PC-3 (cell line): ENCODE measurements around the gene PVALEF. TPM values are rescaled to one million over a fixed set of nuclear protein-coding genes. Genes with fewer than 3 reads are reported as not detected.

Experiments used
- ATAC-seq: fragments of 200-7000 bp; cut with Tn5 transposase; 2 replicates; pipeline ENCODE4 v1.9.1; 2020; ENCODE audit warnings: mild to moderate bottlenecking, moderate library complexity
- BruUV-seq: library from RNA; stranded (reverse); fragments of 400-500 nt; replicated peaks from 2 replicates; lab custom pipeline; 2021; lab: Mats Ljungman, UMichigan
- CTCF ChIA-PET: fragments of 300-600 bp; sonication (Branson Sonifier 250); formaldehyde crosslinking; loops from one replicate; lab custom pipeline; 2022; ENCODE audit warnings: antibody characterized with exemption; lab: Charles Lee
- POLR2A ChIA-PET: fragments of 300-600 bp; sonication (Branson Sonifier 250); formaldehyde crosslinking; loops from one replicate; lab custom pipeline; 2022; ENCODE audit warnings: antibody characterized with exemption; ENCODE audit not compliant: unreplicated experiment; lab: Charles Lee
- DNase-seq: peaks from one replicate; pipeline ENCODE4 v3.0.0-alpha.2; 2015
- H2AFZ ChIP-seq: fragments of 300-600 bp; sonication (generic); 2 replicates; pipeline ENCODE4 v1.6.0; 2016; ENCODE audit warnings: antibody characterized with exemption, low read length
- H3F3A ChIP-seq: fragments of 300-600 bp; sonication (generic); one replicate; pipeline ENCODE4 v1.6.0; 2017; ENCODE audit warnings: antibody characterized with exemption, low read length, control low read depth, mild to moderate bottlenecking; ENCODE audit not compliant: unreplicated experiment
- H3K27ac ChIP-seq: fragments of 300-600 bp; sonication (generic); 2 replicates; pipeline ENCODE4 v1.5.1; 2016; ENCODE audit warnings: mild to moderate bottlenecking, low read length
- H3K27me3 ChIP-seq: fragments of 300-600 bp; sonication (generic); 2 replicates; pipeline ENCODE4 v1.6.1; 2016; ENCODE audit warnings: low read length, mixed read lengths
- H3K36me3 ChIP-seq: fragments of 300-600 bp; sonication (generic); 2 replicates; pipeline ENCODE4 v1.6.1; 2016; ENCODE audit warnings: low read depth, mixed run types, low read length, mixed read lengths
- H3K4me1 ChIP-seq: fragments of 300-600 bp; sonication (generic); 2 replicates; pipeline ENCODE4 v1.5.1; 2016; ENCODE audit warnings: low read length; ENCODE audit not compliant: insufficient read depth
- H3K4me2 ChIP-seq: fragments of 300-600 bp; sonication (generic); 2 replicates; pipeline ENCODE4 v1.6.0; 2016; ENCODE audit warnings: low read length
- H3K4me3 ChIP-seq: fragments of 300-600 bp; sonication (generic); 2 replicates; pipeline ENCODE4 v1.5.1; 2016; ENCODE audit warnings: mild to moderate bottlenecking, low read length, mixed read lengths
- H3K79me2 ChIP-seq: fragments of 300-600 bp; sonication (generic); 2 replicates; pipeline ENCODE4 v1.6.1; 2017; ENCODE audit warnings: low read length, mixed read lengths
- H3K9ac ChIP-seq: fragments of 300-600 bp; sonication (generic); 2 replicates; pipeline ENCODE4 v1.6.0; 2016; ENCODE audit warnings: mild to moderate bottlenecking, low read length
- H3K9me2 ChIP-seq: fragments of 300-600 bp; sonication (generic); replicated peaks from 2 replicates; pipeline ENCODE4 v1.6.1; 2016; ENCODE audit warnings: mixed run types, low read length, mixed read lengths
- H3K9me3 ChIP-seq: fragments of 300-600 bp; sonication (generic); 2 replicates; pipeline ENCODE4 v1.6.1; 2016; ENCODE audit warnings: low read length, mixed read lengths
- H4K20me1 ChIP-seq: fragments of 300-600 bp; sonication (generic); 2 replicates; pipeline ENCODE4 v1.6.1; 2016; ENCODE audit warnings: low read length, mixed read lengths
- EZH2 ChIP-seq: fragments of 300-600 bp; sonication (generic); IDR thresholded peaks from one replicate; pipeline ENCODE4 v1.6.1; 2017; ENCODE audit warnings: antibody characterized with exemption, mild to moderate bottlenecking, low read length; ENCODE audit not compliant: unreplicated experiment
- EZH2phosphoT487 ChIP-seq: fragments of 300-600 bp; sonication (generic); IDR thresholded peaks from 2 replicates; pipeline ENCODE4 v1.6.1; 2018; ENCODE audit warnings: mild to moderate bottlenecking, antibody characterized with exemption, low read length, borderline replicate concordance
- intact Hi-C: fragments of 100-400 bp; cut with micrococcal nuclease; formaldehyde crosslinking; loops from 2 replicates; pipeline ENCODE4 v1.9.0; 2023
- total RNA-seq: library from RNA; depleted of rRNA; stranded (reverse); fragments of >200 nt; gene quantifications from 2 replicates; pipeline ENCODE4 v1.2.3, GENCODE V29; 2014
- TF ChIP-seq, protein P1 (sequence below): fragments of 300-600 bp; sonication (generic); conservative IDR thresholded peaks from 2 replicates; pipeline ENCODE4 v1.5.1; 2017; ENCODE audit warnings: antibody characterized with exemption, low read depth, mild to moderate bottlenecking, low read length

Gene PVALEF
- total RNA-seq, 1 experiment from 2014 or later = not detected

GRCh38 chr17:81190591-81190990 is 25.3 kb downstream of the PVALEF start:
- no peaks in the 10 kb centered on the region for H3K9me2 ChIP-seq
- TF ChIP-seq, protein P1, sequence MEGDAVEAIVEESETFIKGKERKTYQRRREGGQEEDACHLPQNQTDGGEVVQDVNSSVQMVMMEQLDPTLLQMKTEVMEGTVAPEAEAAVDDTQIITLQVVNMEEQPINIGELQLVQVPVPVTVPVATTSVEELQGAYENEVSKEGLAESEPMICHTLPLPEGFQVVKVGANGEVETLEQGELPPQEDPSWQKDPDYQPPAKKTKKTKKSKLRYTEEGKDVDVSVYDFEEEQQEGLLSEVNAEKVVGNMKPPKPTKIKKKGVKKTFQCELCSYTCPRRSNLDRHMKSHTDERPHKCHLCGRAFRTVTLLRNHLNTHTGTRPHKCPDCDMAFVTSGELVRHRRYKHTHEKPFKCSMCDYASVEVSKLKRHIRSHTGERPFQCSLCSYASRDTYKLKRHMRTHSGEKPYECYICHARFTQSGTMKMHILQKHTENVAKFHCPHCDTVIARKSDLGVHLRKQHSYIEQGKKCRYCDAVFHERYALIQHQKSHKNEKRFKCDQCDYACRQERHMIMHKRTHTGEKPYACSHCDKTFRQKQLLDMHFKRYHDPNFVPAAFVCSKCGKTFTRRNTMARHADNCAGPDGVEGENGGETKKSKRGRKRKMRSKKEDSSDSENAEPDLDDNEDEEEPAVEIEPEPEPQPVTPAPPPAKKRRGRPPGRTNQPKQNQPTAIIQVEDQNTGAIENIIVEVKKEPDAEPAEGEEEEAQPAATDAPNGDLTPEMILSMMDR = no peak
- no peak for TF ChIP-seq EZH2phosphoT487
- TF ChIP-seq EZH2 = no peak
- no peak overlapping the region for H2AFZ ChIP-seq
- no peaks in the 10 kb centered on the region for H3K79me2 ChIP-seq
- H3F3A ChIP-seq = no peaks in the 10 kb centered on the region
- no peak overlapping the region for H3K27ac ChIP-seq
- ChIA-PET CTCF (interaction anchor here (0.5 kb wide), 1 partner anchor 584 kb away, joined by 3 read pairs; no protein-coding TSS in a partner anchor), POLR2A (no interaction called here)
- H3K9ac ChIP-seq = no peak overlapping the region
- intact Hi-C loops = no loop called here
- ATAC-seq (no peak), DNase-seq (no peak)
- no peak overlapping the region for H3K4me3 ChIP-seq
- H3K4me1 ChIP-seq = no peaks in the 10 kb centered on the region
- H3K4me2 ChIP-seq = no peak overlapping the region
- H3K9me3 ChIP-seq = no peaks in the 10 kb centered on the region
- BruUV-seq = no TSS peak
- no peaks in the 10 kb centered on the region; the same call in 1 of the 2 replicates for H3K36me3 ChIP-seq
- H3K27me3 ChIP-seq = no peaks in the 10 kb centered on the region
- no peaks in the 10 kb centered on the region for H4K20me1 ChIP-seq

GRCh38 chr17:81191116-81191515 is 25.8 kb downstream of the PVALEF start:
- Histone ChIP-seq H4K20me1 (no peaks in the 10 kb centered on the region), H3K9ac (no peak overlapping the region), H3K36me3 (no peaks in the 10 kb centered on the region; the same call in 1 of the 2 replicates), H3K9me2 (no peaks in the 10 kb centered on the region), H2AFZ (no peak overlapping the region), H3K9me3 (no peaks in the 10 kb centered on the region), H3K4me1 (no peaks in the 10 kb centered on the region), H3K27ac (no peak overlapping the region), H3K79me2 (no peaks in the 10 kb centered on the region), H3K4me2 (no peak overlapping the region), H3K27me3 (no peaks in the 10 kb centered on the region), H3F3A (no peaks in the 10 kb centered on the region), H3K4me3 (no peak overlapping the region)
- ChIA-PET CTCF (interaction anchor here (0.5 kb wide), 1 partner anchor 584 kb away, joined by 3 read pairs; no protein-coding TSS in a partner anchor), POLR2A (interaction anchor here (0.7 kb wide), 1 partner anchor 29 kb away, joined by 4 read pairs; no protein-coding TSS in a partner anchor)
- ATAC-seq (no peak), DNase-seq (no peak)
- TF ChIP-seq EZH2phosphoT487 (no peak), EZH2 (no peak)
- TF ChIP-seq, protein P1 = no peak
- no TSS peak for BruUV-seq
- intact Hi-C loops = no loop called here

DNA sequence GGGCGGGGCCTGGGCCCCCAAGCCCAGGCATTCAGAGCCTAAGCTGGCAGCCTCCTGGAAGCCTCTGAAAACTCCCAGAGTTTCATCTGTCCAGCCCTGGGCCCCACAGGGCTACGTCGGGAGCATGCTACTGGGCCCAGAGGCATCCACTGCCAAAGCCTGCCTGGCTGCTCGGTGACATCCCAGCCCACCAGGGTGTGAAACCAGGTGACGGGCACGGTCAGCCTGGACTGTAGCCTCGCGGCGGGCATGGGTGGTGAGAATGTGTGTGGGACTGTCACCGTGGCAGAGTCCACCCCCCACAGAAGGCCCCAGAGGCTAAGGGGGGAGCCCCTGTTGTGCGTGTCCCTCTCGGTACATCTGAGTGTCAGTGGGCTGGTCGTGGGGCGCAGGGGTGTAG is 26.3 kb downstream of the PVALEF start:
- Histone ChIP-seq H3K4me3 (no peak overlapping the region), H3K79me2 (no peaks in the 10 kb centered on the region), H3F3A (no peaks in the 10 kb centered on the region), H3K9ac (no peak overlapping the region), H3K36me3 (no peaks in the 10 kb centered on the region; the same call in 1 of the 2 replicates), H2AFZ (no peak overlapping the region), H3K4me2 (no peak overlapping the region), H3K27ac (no peak overlapping the region), H3K9me3 (no peaks in the 10 kb centered on the region), H3K4me1 (no peaks in the 10 kb centered on the region), H3K9me2 (no peaks in the 10 kb centered on the region), H3K27me3 (no peaks in the 10 kb centered on the region), H4K20me1 (no peaks in the 10 kb centered on the region)
- intact Hi-C loops = no loop called here
- ATAC-seq (no peak), DNase-seq (no peak)
- TF ChIP-seq EZH2 (no peak), EZH2phosphoT487 (no peak)
- CTCF ChIA-PET = no interaction called here
- POLR2A ChIA-PET = interaction anchor here (0.7 kb wide), 1 partner anchor 29 kb away, joined by 4 read pairs; no protein-coding TSS in a partner anchor
- BruUV-seq = no TSS peak
